ENCODE data around the gene CALHM2. TPM values are rescaled to one million over a fixed set of nuclear protein-coding genes. Genes with fewer than 3 reads are reported as not detected.
A peak's percentile ranks its signal among the peaks of the same experiment; 100 is the strongest.

CALHM2 gene
- total and polyA plus RNA-seq, 4 donors: 11.7 to 43.2 (median 25.0) TPM

- Histone ChIP-seq H3K4me3 (no peak overlapping the region), H3K9me3 (ENCODE audit: control insufficient read depth in 4 of 4, insufficient read depth in 3 of 4, low read length in 3 of 4) (no peaks in the 10 kb centered on the region), H3K9ac (ENCODE audit: insufficient read depth in 1 of 2, low read length in 2 of 2) (no peak overlapping the region), H3K27me3 (ENCODE audit: control insufficient read depth in 3 of 3, insufficient read depth in 3 of 3, low read length in 2 of 3) (no peaks in the 10 kb centered on the region), H3K27ac (ENCODE audit: low read depth in 1 of 2, low read length in 1 of 2) (no peak overlapping the region), H3K4me1 (ENCODE audit: control insufficient read depth in 5 of 5, insufficient read depth in 5 of 5, low read length in 5 of 5) (no peaks in the 10 kb centered on the region), H3K36me3 (ENCODE audit: control insufficient read depth in 4 of 4, insufficient read depth in 4 of 4, low read length in 4 of 4) (peaks cover 52 to 73% (median 58%) of the 10 kb centered on the region in 4 donors)
- TF ChIP-seq, protein P1, sequence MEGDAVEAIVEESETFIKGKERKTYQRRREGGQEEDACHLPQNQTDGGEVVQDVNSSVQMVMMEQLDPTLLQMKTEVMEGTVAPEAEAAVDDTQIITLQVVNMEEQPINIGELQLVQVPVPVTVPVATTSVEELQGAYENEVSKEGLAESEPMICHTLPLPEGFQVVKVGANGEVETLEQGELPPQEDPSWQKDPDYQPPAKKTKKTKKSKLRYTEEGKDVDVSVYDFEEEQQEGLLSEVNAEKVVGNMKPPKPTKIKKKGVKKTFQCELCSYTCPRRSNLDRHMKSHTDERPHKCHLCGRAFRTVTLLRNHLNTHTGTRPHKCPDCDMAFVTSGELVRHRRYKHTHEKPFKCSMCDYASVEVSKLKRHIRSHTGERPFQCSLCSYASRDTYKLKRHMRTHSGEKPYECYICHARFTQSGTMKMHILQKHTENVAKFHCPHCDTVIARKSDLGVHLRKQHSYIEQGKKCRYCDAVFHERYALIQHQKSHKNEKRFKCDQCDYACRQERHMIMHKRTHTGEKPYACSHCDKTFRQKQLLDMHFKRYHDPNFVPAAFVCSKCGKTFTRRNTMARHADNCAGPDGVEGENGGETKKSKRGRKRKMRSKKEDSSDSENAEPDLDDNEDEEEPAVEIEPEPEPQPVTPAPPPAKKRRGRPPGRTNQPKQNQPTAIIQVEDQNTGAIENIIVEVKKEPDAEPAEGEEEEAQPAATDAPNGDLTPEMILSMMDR (IDR thresholded peaks at IDR 0.05; ENCODE audit: control extremely low read depth, extremely low read depth): peak; percentile 60
- DNase-seq (peak; percentile 57 to 83 (median 82)), ATAC-seq (ENCODE audit: insufficient read depth, low FRiP score) (peak; percentile 36)
- 57 to 61% methylated on average over 8 of the region's 8 CpGs for WGBS, 2 donors
Measured at GRCh38 chr10:103416436-103417147, 35.6 kb downstream of the CALHM2 start.

DNA sequence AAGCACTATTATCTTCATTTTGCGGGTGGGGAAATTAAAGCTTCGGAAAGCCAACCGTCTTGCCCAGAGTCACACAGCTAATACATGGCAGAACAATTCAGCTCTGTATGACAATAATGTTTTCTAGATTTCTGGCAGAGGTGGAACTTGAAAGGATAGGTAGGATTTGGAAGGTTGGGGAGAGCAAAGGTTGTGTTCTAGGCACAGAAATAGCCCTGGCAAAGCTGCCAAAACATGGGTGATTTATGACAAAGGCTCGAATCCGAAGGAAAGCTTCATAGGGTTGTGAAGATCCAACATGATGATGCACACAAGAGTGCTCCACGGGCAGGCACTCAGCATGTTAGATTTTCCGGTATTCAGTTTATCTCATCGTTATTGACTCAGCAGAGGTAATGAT, 36.6 kb downstream of the CALHM2 start:
- no peaks in the 10 kb centered on the region for H3K4me1 ChIP-seq (ENCODE audit: control insufficient read depth in 5 of 5, insufficient read depth in 5 of 5, low read length in 5 of 5)
- no peak overlapping the region for H3K4me3 ChIP-seq
- TF ChIP-seq, protein P1 (IDR thresholded peaks at IDR 0.05; ENCODE audit: control extremely low read depth, extremely low read depth): no peak
- ATAC-seq (ENCODE audit: insufficient read depth, low FRiP score) (no peak), DNase-seq (no peak)
- 84 to 89% methylated on average over 8 of the region's 8 CpGs for WGBS, 2 donors
- H3K9ac ChIP-seq (ENCODE audit: insufficient read depth in 1 of 2, low read length in 2 of 2): no peak overlapping the region
- peaks cover 49 to 70% (median 58%) of the 10 kb centered on the region in 4 donors for H3K36me3 ChIP-seq (ENCODE audit: control insufficient read depth in 4 of 4, insufficient read depth in 4 of 4, low read length in 4 of 4)
- H3K27ac ChIP-seq (ENCODE audit: low read depth in 1 of 2, low read length in 1 of 2): no peak overlapping the region
- no peaks in the 10 kb centered on the region for H3K9me3 ChIP-seq (ENCODE audit: control insufficient read depth in 4 of 4, insufficient read depth in 3 of 4, low read length in 3 of 4)
- no peaks in the 10 kb centered on the region for H3K27me3 ChIP-seq (ENCODE audit: control insufficient read depth in 3 of 3, insufficient read depth in 3 of 3, low read length in 2 of 3)

DNA sequence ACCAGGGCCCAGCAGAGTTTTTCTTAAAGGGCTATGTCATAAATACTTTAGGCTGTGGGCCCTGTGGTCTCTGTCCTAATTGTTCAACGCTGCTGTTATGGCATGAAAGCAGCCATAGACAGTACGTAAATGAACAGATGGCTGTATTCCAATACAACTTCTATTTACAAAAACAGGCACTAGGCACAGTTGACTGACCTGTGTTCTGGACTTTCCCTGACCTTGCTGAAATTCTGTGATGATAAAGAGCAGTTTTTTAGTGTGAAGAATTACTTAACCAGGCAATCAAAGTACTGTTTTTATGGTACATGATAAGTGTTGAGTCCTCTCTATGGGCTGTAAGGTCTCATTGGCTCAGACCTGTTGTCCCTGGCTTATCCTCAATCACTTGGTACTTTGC, 38.6 kb downstream of the CALHM2 start:
- Histone ChIP-seq H3K27me3 (ENCODE audit: control insufficient read depth in 3 of 3, insufficient read depth in 3 of 3, low read length in 2 of 3) (no peaks in the 10 kb centered on the region), H3K4me3 (no peak overlapping the region), H3K4me1 (ENCODE audit: control insufficient read depth in 5 of 5, insufficient read depth in 5 of 5, low read length in 5 of 5) (no peaks in the 10 kb centered on the region), H3K27ac (ENCODE audit: low read depth in 1 of 2, low read length in 1 of 2) (no peak overlapping the region), H3K9ac (ENCODE audit: insufficient read depth in 1 of 2, low read length in 2 of 2) (no peak overlapping the region), H3K36me3 (ENCODE audit: control insufficient read depth in 4 of 4, insufficient read depth in 4 of 4, low read length in 4 of 4) (peaks cover 39 to 59% (median 47%) of the 10 kb centered on the region in 4 donors), H3K9me3 (ENCODE audit: control insufficient read depth in 4 of 4, insufficient read depth in 3 of 4, low read length in 3 of 4) (no peaks in the 10 kb centered on the region)
- WGBS, 2 donors: 92 to 94% methylated on average over 2 of the region's 2 CpGs
- TF ChIP-seq, protein P1 (IDR thresholded peaks at IDR 0.05; ENCODE audit: control extremely low read depth, extremely low read depth): no peak
- DNase-seq (no peak), ATAC-seq (ENCODE audit: insufficient read depth, low FRiP score) (no peak)
